OCI-LY1 (cell line): ENCODE measurements around the gene GUK1.

Source experiments
- H2AFZ ChIP-seq: fragments of 200-600 bp; sonication (generic), shearing (Covaris generic); 2 replicates; pipeline ENCODE4 v1.6.0; 2014; ENCODE audit warnings: antibody characterized with exemption, mild to moderate bottlenecking, low read length
- H3F3A ChIP-seq: fragments of 200-600 bp; sonication (generic), shearing (Covaris generic); 2 replicates; pipeline ENCODE4 v1.6.0; 2014; ENCODE audit warnings: mild to moderate bottlenecking, antibody characterized with exemption, low read length, moderate library complexity; ENCODE audit not compliant: insufficient read depth
- H3K27ac ChIP-seq: fragments of 200-600 bp; sonication (generic); 2 replicates; pipeline ENCODE4 v1.5.1; 2014; ENCODE audit warnings: low read length, mixed run types, mild to moderate bottlenecking, low read depth; ENCODE audit not compliant: poor library complexity, severe bottlenecking
- H3K27me3 ChIP-seq: fragments of 200-600 bp; sonication (generic); 2 replicates; pipeline ENCODE4 v1.6.0; 2014; ENCODE audit warnings: antibody characterized with exemption, mild to moderate bottlenecking, low read length, moderate library complexity; ENCODE audit not compliant: insufficient read depth
- H3K36me3 ChIP-seq: fragments of 200-600 bp; sonication (generic); 2 replicates; pipeline ENCODE4 v1.6.1; 2014; ENCODE audit warnings: mild to moderate bottlenecking, antibody characterized with exemption, low read length, moderate library complexity, mixed read lengths; ENCODE audit not compliant: insufficient read depth
- H3K4me1 ChIP-seq: fragments of 200-600 bp; sonication (generic); 2 replicates; pipeline ENCODE4 v1.5.1; 2014; ENCODE audit warnings: mild to moderate bottlenecking, low read length, moderate library complexity; ENCODE audit not compliant: insufficient read depth, severe bottlenecking
- H3K4me2 ChIP-seq: fragments of 200-600 bp; sonication (generic), shearing (Covaris generic); 2 replicates; pipeline ENCODE4 v1.6.1; 2014; ENCODE audit warnings: low read length
- H3K4me3 ChIP-seq: fragments of 200-600 bp; sonication (generic); 2 replicates; pipeline ENCODE4 v1.5.1; 2014; ENCODE audit warnings: low read length, low read depth, mild to moderate bottlenecking, mixed read lengths; ENCODE audit not compliant: poor library complexity, severe bottlenecking
- H3K79me2 ChIP-seq: fragments of 200-600 bp; shearing (Covaris generic); 2 replicates; pipeline ENCODE4 v1.6.1; 2016; ENCODE audit warnings: mixed run types, low read length, mixed read lengths; ENCODE audit not compliant: insufficient read depth
- H3K9ac ChIP-seq: fragments of 200-600 bp; sonication (generic), shearing (Covaris generic); 2 replicates; pipeline ENCODE4 v1.6.1; 2014; ENCODE audit warnings: mild to moderate bottlenecking, low read length, mixed read lengths
- H3K9me2 ChIP-seq: fragments of 200-600 bp; sonication (generic), shearing (Covaris generic); 2 replicates; pipeline ENCODE4 v1.6.1; 2014; ENCODE audit warnings: low read depth, mild to moderate bottlenecking, low read length, mixed read lengths
- H3K9me3 ChIP-seq: fragments of 200-600 bp; shearing (Covaris generic); 2 replicates; pipeline ENCODE4 v1.6.1; 2014; ENCODE audit warnings: low read length, mixed read lengths
- H4K20me1 ChIP-seq: fragments of 200-600 bp; sonication (generic), shearing (Covaris generic); 2 replicates; pipeline ENCODE4 v1.6.0; 2016; ENCODE audit warnings: mild to moderate bottlenecking, low read length; ENCODE audit not compliant: insufficient read depth
- CTCF ChIP-seq: fragments of 200-600 bp; sonication (generic), shearing (Covaris generic); IDR thresholded peaks from 2 replicates; pipeline ENCODE4 v1.5.1; 2017; ENCODE audit warnings: mild to moderate bottlenecking, antibody characterized with exemption, low read length, moderate library complexity, mixed read lengths
- EZH2 ChIP-seq: fragments of 200-600 bp; sonication (generic), shearing (Covaris generic); IDR thresholded peaks from 2 replicates; pipeline ENCODE4 v1.8.0; 2017; ENCODE audit warnings: borderline replicate concordance, mixed run types, mild to moderate bottlenecking, antibody characterized with exemption, low read length, moderate library complexity, mixed read lengths

Gene GUK1

DNA sequence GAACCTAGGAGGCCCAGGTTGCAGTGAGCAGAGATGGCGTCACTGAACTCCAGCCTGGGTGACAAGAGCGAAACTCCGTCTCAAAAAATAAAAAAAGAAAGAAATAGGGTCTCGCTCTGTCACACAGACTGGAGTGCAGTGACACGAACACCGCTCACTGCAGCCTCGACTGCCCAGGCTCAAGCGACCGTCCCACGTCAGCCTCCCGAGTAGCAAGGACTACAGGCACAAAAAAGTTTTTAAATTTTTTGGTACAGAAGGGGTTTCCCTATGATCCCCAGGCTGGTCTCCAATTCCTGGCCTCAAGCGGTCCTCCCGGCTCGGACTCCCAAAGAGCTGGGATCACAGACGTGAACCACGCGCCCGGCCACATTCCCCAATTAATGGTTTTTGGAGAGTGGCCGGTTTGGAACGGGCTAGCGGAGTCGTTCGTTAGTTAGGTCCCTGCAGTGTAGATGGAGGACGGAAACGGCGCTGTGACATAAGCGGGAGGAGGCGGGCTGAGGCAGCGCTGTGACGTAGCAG is 611 bp upstream of the GUK1 start:
- H2AFZ ChIP-seq = no peak overlapping the region
- peaks cover 51% of the 10 kb centered on the region for H3K4me1 ChIP-seq

DNA sequence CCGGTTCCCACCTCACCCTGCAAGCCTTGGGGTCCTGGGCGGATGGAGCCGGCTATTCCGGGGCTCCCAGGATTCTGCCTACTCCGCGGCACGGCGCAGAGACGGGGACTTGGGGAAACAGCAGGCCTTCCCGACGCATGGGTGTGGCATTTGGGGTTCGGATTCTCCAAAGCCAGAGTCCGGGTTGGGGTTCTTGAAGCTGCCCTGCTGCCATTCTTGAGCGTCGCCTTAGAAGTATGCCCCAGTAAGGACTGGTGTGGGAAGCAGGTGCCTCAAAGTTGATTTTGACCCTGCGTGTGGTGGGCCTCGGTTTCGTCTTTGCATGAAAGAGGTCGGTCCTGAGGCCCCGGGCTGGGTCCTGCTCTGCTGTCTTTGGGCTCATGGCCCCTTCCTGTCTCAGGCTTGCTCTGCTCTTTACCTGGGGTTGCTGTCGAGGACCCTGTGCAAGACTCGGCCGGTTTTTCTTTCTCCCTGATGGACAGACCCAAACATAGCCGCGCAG is 696 bp downstream of the GUK1 start:
- peak overlapping the region; percentile 28 for H3K27ac ChIP-seq
- peaks cover 27% of the 10 kb centered on the region; the same call in 1 of the 2 replicates for H3K79me2 ChIP-seq
- H3K36me3 ChIP-seq = no peaks in the 10 kb centered on the region
- no peaks in the 10 kb centered on the region for H4K20me1 ChIP-seq
- H3K9me3 ChIP-seq = no peaks in the 10 kb centered on the region
- no peak for TF ChIP-seq EZH2
- peak overlapping the region; percentile 75 for H3K9ac ChIP-seq
- H3K4me2 ChIP-seq = peak overlapping the region; percentile 95
- H3K4me3 ChIP-seq = peak overlapping the region; percentile 80
- no peaks in the 10 kb centered on the region for H3K9me2 ChIP-seq
- no peaks in the 10 kb centered on the region for H3K27me3 ChIP-seq
- no peak overlapping the region for H2AFZ ChIP-seq
- peaks cover 51% of the 10 kb centered on the region for H3K4me1 ChIP-seq
- H3F3A ChIP-seq = no peaks in the 10 kb centered on the region

More for the DNA sequence above, 611 bp upstream of the GUK1 start:
- Histone ChIP-seq H4K20me1 (no peaks in the 10 kb centered on the region), H3K9me3 (no peaks in the 10 kb centered on the region), H3K9me2 (no peaks in the 10 kb centered on the region), H3K27me3 (no peaks in the 10 kb centered on the region), H3K36me3 (no peaks in the 10 kb centered on the region), H3F3A (no peaks in the 10 kb centered on the region), H3K79me2 (peaks cover 27% of the 10 kb centered on the region; the same call in 1 of the 2 replicates), H3K9ac (peak overlapping the region; percentile 71), H3K4me2 (peak overlapping the region; percentile 59), H3K4me3 (peak overlapping the region; percentile 80), H3K27ac (peak overlapping the region; percentile 78)
- no peak for TF ChIP-seq EZH2
- no peak for TF ChIP-seq CTCF

GRCh38 chr1:228141226-228142044 is 1.4 kb downstream of the GUK1 start:
- H4K20me1 ChIP-seq = no peaks in the 10 kb centered on the region
- peaks cover 51% of the 10 kb centered on the region for H3K4me1 ChIP-seq

More at GRCh38 chr1:228141226-228142044, 1.4 kb downstream of the GUK1 start:
- TF ChIP-seq CTCF (no peak), EZH2 (no peak)
- peaks cover 27% of the 10 kb centered on the region; the same call in 1 of the 2 replicates for H3K79me2 ChIP-seq
- H3K9me3 ChIP-seq = no peaks in the 10 kb centered on the region
- peak overlapping the region; percentile 75 for H3K9ac ChIP-seq
- peak overlapping the region; percentile 95 for H3K4me2 ChIP-seq
- peak overlapping the region; percentile 28 for H3K27ac ChIP-seq
- H2AFZ ChIP-seq = no peak overlapping the region
- H3K9me2 ChIP-seq = no peaks in the 10 kb centered on the region
- peak overlapping the region; percentile 80 for H3K4me3 ChIP-seq
- no peaks in the 10 kb centered on the region for H3K27me3 ChIP-seq
- H3F3A ChIP-seq = no peaks in the 10 kb centered on the region
- no peaks in the 10 kb centered on the region for H3K36me3 ChIP-seq
